ENCODE measurements around the gene FKBP1A. TPM values are rescaled to one million over a fixed set of nuclear protein-coding genes. Genes with fewer than 3 reads are reported as not detected.

FKBP1A gene
- total RNA-seq, 1 donor from 2014 or later = 183 TPM

DNA sequence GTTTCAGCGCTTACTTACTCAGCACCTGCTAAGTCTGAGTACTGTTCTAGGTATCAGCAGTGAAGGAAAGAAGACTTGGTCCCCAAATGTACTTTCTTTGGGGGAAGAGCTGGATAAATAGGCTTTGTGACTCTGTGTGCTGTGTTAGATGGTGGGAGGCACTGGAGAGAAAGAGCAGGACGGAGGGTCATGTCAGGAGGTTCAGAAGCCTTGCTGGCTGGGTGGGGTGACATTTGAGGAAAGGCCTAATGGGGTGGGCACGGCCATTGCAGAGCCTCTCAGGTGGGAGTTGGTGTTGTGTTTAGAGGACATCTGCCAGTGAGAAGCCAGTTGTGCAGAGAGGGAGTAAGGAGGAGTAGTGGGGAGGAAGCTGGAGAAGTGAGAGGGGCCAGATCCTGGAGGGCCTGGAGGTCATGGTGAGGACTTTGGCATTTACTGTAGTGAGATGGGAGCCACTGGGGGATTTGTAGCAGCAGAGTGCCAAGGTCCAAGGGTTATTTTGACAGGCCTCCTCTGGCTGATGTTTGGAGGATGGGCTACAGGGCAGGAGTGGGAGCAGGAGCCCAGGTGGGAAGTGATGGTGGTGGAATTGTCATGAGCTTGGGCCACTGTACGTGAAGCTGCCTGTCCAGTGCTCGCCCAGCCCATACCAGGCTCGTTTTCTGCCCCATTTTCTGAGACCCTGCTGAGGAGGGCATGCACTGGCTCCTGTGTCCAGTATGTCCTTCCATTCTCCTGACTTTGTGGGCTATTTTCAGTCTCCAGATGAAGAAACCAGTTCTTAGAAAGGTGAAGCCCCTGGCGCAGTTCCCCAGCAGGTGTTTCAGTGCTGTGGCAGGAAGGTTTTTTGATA, 64.8 kb downstream of the FKBP1A start:
- Mint-ChIP-seq H3K4me3 (ENCODE audit: unreplicated experiment) (no peak overlapping the region), H3K9me3 (ENCODE audit: low read depth) (no peaks in the 10 kb centered on the region)
- no peak for DNase-seq (ENCODE audit: low spot score)

GRCh38 chr20:1327241-1327653, 65.6 kb downstream of the FKBP1A start:
- TF ChIP-seq, protein P1, sequence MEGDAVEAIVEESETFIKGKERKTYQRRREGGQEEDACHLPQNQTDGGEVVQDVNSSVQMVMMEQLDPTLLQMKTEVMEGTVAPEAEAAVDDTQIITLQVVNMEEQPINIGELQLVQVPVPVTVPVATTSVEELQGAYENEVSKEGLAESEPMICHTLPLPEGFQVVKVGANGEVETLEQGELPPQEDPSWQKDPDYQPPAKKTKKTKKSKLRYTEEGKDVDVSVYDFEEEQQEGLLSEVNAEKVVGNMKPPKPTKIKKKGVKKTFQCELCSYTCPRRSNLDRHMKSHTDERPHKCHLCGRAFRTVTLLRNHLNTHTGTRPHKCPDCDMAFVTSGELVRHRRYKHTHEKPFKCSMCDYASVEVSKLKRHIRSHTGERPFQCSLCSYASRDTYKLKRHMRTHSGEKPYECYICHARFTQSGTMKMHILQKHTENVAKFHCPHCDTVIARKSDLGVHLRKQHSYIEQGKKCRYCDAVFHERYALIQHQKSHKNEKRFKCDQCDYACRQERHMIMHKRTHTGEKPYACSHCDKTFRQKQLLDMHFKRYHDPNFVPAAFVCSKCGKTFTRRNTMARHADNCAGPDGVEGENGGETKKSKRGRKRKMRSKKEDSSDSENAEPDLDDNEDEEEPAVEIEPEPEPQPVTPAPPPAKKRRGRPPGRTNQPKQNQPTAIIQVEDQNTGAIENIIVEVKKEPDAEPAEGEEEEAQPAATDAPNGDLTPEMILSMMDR (IDR thresholded peaks at IDR 0.05) = no peak
- no peak for DNase-seq (ENCODE audit: low spot score)
- peaks cover 16% of the 10 kb centered on the region for H3K4me1 Mint-ChIP-seq (ENCODE audit: low read depth)
- H3K36me3 Mint-ChIP-seq (ENCODE audit: low read depth) = no peaks in the 10 kb centered on the region
- H3K9me3 Mint-ChIP-seq (ENCODE audit: low read depth) = no peaks in the 10 kb centered on the region
- H3K4me3 Mint-ChIP-seq (ENCODE audit: unreplicated experiment) = peak overlapping the region; percentile 40
- peak overlapping the region; percentile 87 for H3K27ac Mint-ChIP-seq (ENCODE audit: unreplicated experiment)
- H3K27me3 Mint-ChIP-seq (ENCODE audit: low read depth) = no peaks in the 10 kb centered on the region

More for the DNA sequence above, 64.8 kb downstream of the FKBP1A start:
- TF ChIP-seq, protein P1 (IDR thresholded peaks at IDR 0.05) = no peak
- peaks cover 14% of the 10 kb centered on the region for H3K4me1 Mint-ChIP-seq (ENCODE audit: low read depth)
- no peaks in the 10 kb centered on the region for H3K36me3 Mint-ChIP-seq (ENCODE audit: low read depth)
- H3K27ac Mint-ChIP-seq (ENCODE audit: unreplicated experiment) = peak overlapping the region; percentile 87
- no peaks in the 10 kb centered on the region for H3K27me3 Mint-ChIP-seq (ENCODE audit: low read depth)

GRCh38 chr20:1326031-1326930, 66.6 kb downstream of the FKBP1A start:
- no peaks in the 10 kb centered on the region for H3K9me3 Mint-ChIP-seq (ENCODE audit: low read depth)
- peaks cover 16% of the 10 kb centered on the region for H3K4me1 Mint-ChIP-seq (ENCODE audit: low read depth)
- TF ChIP-seq, protein P1 (IDR thresholded peaks at IDR 0.05) = no peak
- peak overlapping the region; percentile 87 for H3K27ac Mint-ChIP-seq (ENCODE audit: unreplicated experiment)
- H3K27me3 Mint-ChIP-seq (ENCODE audit: low read depth) = no peaks in the 10 kb centered on the region
- DNase-seq (ENCODE audit: low spot score) = no peak
- H3K4me3 Mint-ChIP-seq (ENCODE audit: unreplicated experiment) = no peak overlapping the region
- H3K36me3 Mint-ChIP-seq (ENCODE audit: low read depth) = no peaks in the 10 kb centered on the region

DNA sequence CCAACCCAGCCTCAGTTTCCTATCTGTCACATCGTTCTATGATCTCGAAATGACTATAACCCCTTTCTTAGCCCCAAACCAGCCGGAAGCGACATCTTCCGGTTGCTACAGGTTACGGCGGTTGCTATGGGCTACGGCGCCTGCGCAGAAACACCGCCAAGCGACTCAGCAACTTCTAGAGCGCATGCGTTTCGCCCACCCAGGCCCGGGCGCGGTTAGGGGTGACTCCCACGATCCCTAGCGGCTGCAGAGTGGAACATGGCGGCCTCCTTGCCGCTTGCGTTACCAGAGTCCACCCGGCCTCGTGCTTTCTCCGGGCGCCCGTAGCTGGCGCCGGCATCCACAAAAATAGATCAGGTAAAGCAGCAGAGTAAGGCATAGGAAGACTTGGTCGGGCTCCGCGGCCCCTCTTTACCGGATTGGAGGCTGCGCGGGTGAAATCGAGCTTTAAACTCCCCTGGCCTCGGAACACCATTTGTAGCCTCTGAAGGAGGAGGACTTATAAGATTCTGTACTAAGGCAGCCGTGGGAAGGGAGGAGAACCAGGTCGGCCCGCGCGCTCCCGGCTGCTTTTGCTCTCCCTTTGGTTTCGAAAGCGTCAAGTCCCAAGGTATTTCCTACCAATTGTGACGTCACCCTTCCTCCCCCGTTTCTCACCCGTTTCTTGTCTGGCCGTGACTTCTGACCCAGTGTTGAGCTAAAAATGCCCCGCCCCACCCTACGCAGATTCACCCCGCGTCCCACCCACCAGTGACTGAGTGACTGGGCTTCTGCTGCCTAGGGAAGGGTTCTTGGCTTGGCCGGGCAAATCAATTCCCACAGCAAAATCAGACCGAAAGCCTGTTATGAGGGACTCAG, 67.5 kb downstream of the FKBP1A start:
- H3K9me3 Mint-ChIP-seq (ENCODE audit: low read depth) = no peaks in the 10 kb centered on the region

More for the DNA sequence above, 67.5 kb downstream of the FKBP1A start:
- TF ChIP-seq, protein P1 (IDR thresholded peaks at IDR 0.05) = peak; percentile 50
- no peaks in the 10 kb centered on the region for H3K27me3 Mint-ChIP-seq (ENCODE audit: low read depth)
- no peak overlapping the region for H3K27ac Mint-ChIP-seq (ENCODE audit: unreplicated experiment)
- H3K36me3 Mint-ChIP-seq (ENCODE audit: low read depth) = no peaks in the 10 kb centered on the region
- DNase-seq (ENCODE audit: low spot score) = no peak
- no peak overlapping the region for H3K4me3 Mint-ChIP-seq (ENCODE audit: unreplicated experiment)
- peaks cover 16% of the 10 kb centered on the region for H3K4me1 Mint-ChIP-seq (ENCODE audit: low read depth)
